B cell (primary cell): ENCODE measurements around the gene AZU1. TPM values are rescaled to one million over a fixed set of nuclear protein-coding genes. Genes with fewer than 3 reads are reported as not detected.
A peak's percentile ranks its signal among the peaks of the same experiment; 100 is the strongest.

Source experiments
- ATAC-seq: fragments of 200-7000 bp; cut with Tn5 transposase; one replicate; pipeline ENCODE4 v1.10.0; 2021; ENCODE audit warnings: low read depth, mild to moderate bottlenecking, moderate number of reproducible peaks, moderate library complexity
- CTCF ChIA-PET: fragments of 350-600 bp; sonication (Branson Sonifier 250); formaldehyde crosslinking; loops from one replicate; lab custom pipeline; 2021; ENCODE audit warnings: antibody characterized with exemption, inconsistent platforms; lab: Charles Lee
- POLR2A ChIA-PET: fragments of 350-600 bp; sonication (Branson Sonifier 250); formaldehyde crosslinking; loops from one replicate; lab custom pipeline; 2021; ENCODE audit warnings: antibody characterized with exemption; lab: Charles Lee
- DNase-seq: peaks from one replicate; pipeline ENCODE4 v3.0.0; 2013
- H2AFZ ChIP-seq: 2 replicates; pipeline ENCODE4 v1.6.1; 2012; ENCODE audit warnings: mild to moderate bottlenecking, low read depth, low read length; ENCODE audit not compliant: insufficient read depth, poor library complexity, severe bottlenecking
- H3K27ac ChIP-seq, 2 donors: 1 replicate in 1 of 2; 2 replicates in 1 of 2; pipeline ENCODE4 v1.5.1; 2012 to 2013; ENCODE audit warnings: low read length in 2 of 2, mild to moderate bottlenecking in 2 of 2, moderate library complexity in 1 of 2
- H3K27me3 ChIP-seq, 4 experiments: fragments of 200-600 bp in 1 of 4; sonication (generic) in 1 of 4; replicated peaks in 1 of 4; 1 replicate in 2 of 4; 2 replicates in 2 of 4; pipeline versions ENCODE4 v1.6.1 to v1.7.0; 2013 to 2016; ENCODE audit warnings: low read length in 3 of 4, mild to moderate bottlenecking in 2 of 4, mixed read lengths in 1 of 4, moderate library complexity in 1 of 4; ENCODE audit not compliant: insufficient read depth in 4 of 4, control insufficient read depth in 3 of 4; ENCODE audit errors: control extremely low read depth in 1 of 4
- H3K36me3 ChIP-seq, 2 experiments: replicated peaks in 1 of 2; 1 replicate in 1 of 2; 2 replicates in 1 of 2; pipeline versions ENCODE4 v1.6.1 to v1.7.1; 2013; ENCODE audit warnings: low read length in 1 of 2; ENCODE audit not compliant: insufficient read depth in 2 of 2, control insufficient read depth in 1 of 2; ENCODE audit errors: control extremely low read depth in 1 of 2, extremely low read depth in 1 of 2
- H3K4me1 ChIP-seq, 2 donors: fragments of 200-600 bp in 1 of 2; sonication (generic) in 1 of 2; 1 replicate in 1 of 2; 2 replicates in 1 of 2; pipeline versions ENCODE4 v1.5.1 to v1.6.1; 2013 to 2017; ENCODE audit warnings: low read length in 2 of 2; ENCODE audit not compliant: control insufficient read depth in 2 of 2, insufficient read depth in 2 of 2
- H3K4me2 ChIP-seq: replicated peaks from 2 replicates; pipeline ENCODE3; 2012; ENCODE audit warnings: mild to moderate bottlenecking, low read depth, low read length; ENCODE audit not compliant: poor library complexity, severe bottlenecking
- H3K4me3 ChIP-seq, 5 experiments: fragments of 200-600 bp in 1 of 5; sonication (generic) in 1 of 5; 1 replicate in 3 of 5; 2 replicates in 2 of 5; pipeline versions ENCODE4 v1.5.1 to v1.7.0; 2011 to 2016; ENCODE audit warnings: low read length in 4 of 5, mild to moderate bottlenecking in 4 of 5, low read depth in 2 of 5, control low read depth in 1 of 5, moderate library complexity in 1 of 5; ENCODE audit not compliant: insufficient read depth in 1 of 5; ENCODE audit errors: control extremely low read depth in 1 of 5, extremely low read depth in 1 of 5
- H3K79me2 ChIP-seq: fragments of 200-600 bp; sonication (generic); one replicate; pipeline ENCODE4 v1.6.0; 2016; ENCODE audit warnings: low read length; ENCODE audit not compliant: control insufficient read depth, insufficient read depth
- H3K9ac ChIP-seq: fragments of 200-600 bp; sonication (generic); 2 replicates; pipeline ENCODE4 v1.6.1; 2017; ENCODE audit warnings: mild to moderate bottlenecking, low read length, moderate library complexity
- H3K9me3 ChIP-seq, 3 donors: one replicate each; pipeline versions ENCODE4 v1.6.1 to v1.7.1; 2013; ENCODE audit warnings: low read length in 2 of 3; ENCODE audit not compliant: control insufficient read depth in 2 of 3, insufficient read depth in 1 of 3; ENCODE audit errors: control extremely low read depth in 1 of 3
- H4K20me1 ChIP-seq: 2 replicates; pipeline ENCODE4 v1.6.0; 2012; ENCODE audit warnings: mild to moderate bottlenecking, low read length; ENCODE audit not compliant: insufficient read depth, control insufficient read depth, poor library complexity, severe bottlenecking
- H3K27ac Mint-ChIP-seq: one replicate; pipeline ENCODE4 v1.8.0; 2021; ENCODE audit warnings: mixed read lengths
- H3K27me3 Mint-ChIP-seq: one replicate; pipeline ENCODE4 v1.8.0; 2021; ENCODE audit warnings: mixed read lengths
- H3K4me1 Mint-ChIP-seq: one replicate; pipeline ENCODE4 v1.8.0; 2021; ENCODE audit warnings: mixed read lengths
- H3K4me3 Mint-ChIP-seq: one replicate; pipeline ENCODE4 v1.8.0; 2021; ENCODE audit warnings: mixed read lengths
- H3K9me3 Mint-ChIP-seq: one replicate; pipeline ENCODE4 v1.8.0; 2022; ENCODE audit warnings: mixed read lengths; ENCODE audit not compliant: insufficient read depth
- EZH2 ChIP-seq: IDR thresholded peaks from 2 replicates; pipeline ENCODE4 v1.6.1; 2012; ENCODE audit warnings: borderline replicate concordance, low read depth, mild to moderate bottlenecking, moderate library complexity, low read length; ENCODE audit not compliant: insufficient read depth, poor library complexity, severe bottlenecking
- WGBS: methylation state at CpG from one replicate; pipeline ENCODE4 v1.1.5; 2013; ENCODE audit warnings: missing lambda C conversion rate; ENCODE audit not compliant: insufficient coverage; 5-methylcytosine and 5-hydroxymethylcytosine counted together
- intact Hi-C: fragments of 100-400 bp; cut with micrococcal nuclease; formaldehyde crosslinking; loops from one replicate; pipeline ENCODE4 v1.10.0; 2022
- polyA plus RNA-seq: library from polyadenylated mRNA; depleted of rRNA; stranded (reverse); fragments of >200 nt; gene quantifications from 2 replicates; pipeline ENCODE4 v1.2.3, GENCODE V29; 2012
- total RNA-seq, 2 donors: library from RNA; stranded (reverse); fragments of 120-200 nt in 1 of 2; gene quantifications; 1 replicate in 1 of 2; 2 replicates in 1 of 2; pipeline versions ENCODE4 v1.2.3 to v1.2.4, GENCODE V29; 2013 to 2022
- TF ChIP-seq, protein P1 (sequence below): fragments of 200-600 bp; IDR thresholded peaks from one replicate; pipeline ENCODE4 v1.8.0; 2022; ENCODE audit warnings: antibody characterized with exemption, mild to moderate bottlenecking

Gene AZU1
- total and polyA plus RNA-seq, 2 donors (not counting 1 experiment from before 2014, with no cell fraction given) = 0.13 to 0.44 TPM

DNA sequence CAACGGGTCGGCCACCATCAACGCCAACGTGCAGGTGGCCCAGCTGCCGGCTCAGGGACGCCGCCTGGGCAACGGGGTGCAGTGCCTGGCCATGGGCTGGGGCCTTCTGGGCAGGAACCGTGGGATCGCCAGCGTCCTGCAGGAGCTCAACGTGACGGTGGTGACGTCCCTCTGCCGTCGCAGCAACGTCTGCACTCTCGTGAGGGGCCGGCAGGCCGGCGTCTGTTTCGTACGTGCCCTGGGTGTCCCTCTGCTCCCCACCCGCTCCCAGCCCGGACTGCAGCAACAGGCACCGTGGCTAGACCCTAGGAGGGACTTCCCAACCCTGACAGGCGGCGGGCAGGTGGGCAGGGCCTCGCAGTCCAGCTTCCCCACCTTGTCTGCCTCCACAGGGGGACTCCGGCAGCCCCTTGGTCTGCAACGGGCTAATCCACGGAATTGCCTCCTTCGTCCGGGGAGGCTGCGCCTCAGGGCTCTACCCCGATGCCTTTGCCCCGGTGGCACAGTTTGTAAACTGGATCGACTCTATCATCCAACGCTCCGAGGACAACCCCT, 28.0 kb downstream of the AZU1 start:
- H3K27me3 Mint-ChIP-seq = peaks cover 3% of the 10 kb centered on the region
- Histone ChIP-seq H3K36me3 (no peaks in the 10 kb centered on the region), H3K4me2 (no peak overlapping the region), H4K20me1 (no peaks in the 10 kb centered on the region), H3K9me3 (peaks cover 0 to 29% (median 0%) of the 10 kb centered on the region in 3 donors), H3K4me3 (no peak overlapping the region), H2AFZ (no peak overlapping the region), H3K27me3 (peaks cover 0 to 38% (median 12%) of the 10 kb centered on the region in 4 experiments), H3K4me1 (peaks cover 6 to 16% of the 10 kb centered on the region in 2 donors), H3K9ac (no peak overlapping the region), H3K79me2 (no peaks in the 10 kb centered on the region), H3K27ac (no peak overlapping the region)
- no peaks in the 10 kb centered on the region for H3K9me3 Mint-ChIP-seq
- no peak overlapping the region for H3K27ac Mint-ChIP-seq
- intact Hi-C loops = loop anchor here (2.0 kb wide), 1 partner anchor 85 kb away; no protein-coding TSS in a partner anchor
- no peak overlapping the region for H3K4me3 Mint-ChIP-seq
- H3K4me1 Mint-ChIP-seq = peaks cover 2% of the 10 kb centered on the region
- ChIA-PET CTCF (interaction anchor here (1.1 to 7.5 kb wide), 6 partner anchors 23 to 129 kb away, joined by 3 to 72 read pairs (median 10); partner anchors contain the start of genes MED16, RNU6-9 and WDR18), POLR2A (interaction anchor here (0.7 kb wide), 1 partner anchor 68 kb away, joined by 3 read pairs; no protein-coding TSS in a partner anchor)
- 81% methylated on average over 38 of the region's 40 CpGs for WGBS
- DNase-seq (no peak), ATAC-seq (no peak)
- TF ChIP-seq, protein P1, sequence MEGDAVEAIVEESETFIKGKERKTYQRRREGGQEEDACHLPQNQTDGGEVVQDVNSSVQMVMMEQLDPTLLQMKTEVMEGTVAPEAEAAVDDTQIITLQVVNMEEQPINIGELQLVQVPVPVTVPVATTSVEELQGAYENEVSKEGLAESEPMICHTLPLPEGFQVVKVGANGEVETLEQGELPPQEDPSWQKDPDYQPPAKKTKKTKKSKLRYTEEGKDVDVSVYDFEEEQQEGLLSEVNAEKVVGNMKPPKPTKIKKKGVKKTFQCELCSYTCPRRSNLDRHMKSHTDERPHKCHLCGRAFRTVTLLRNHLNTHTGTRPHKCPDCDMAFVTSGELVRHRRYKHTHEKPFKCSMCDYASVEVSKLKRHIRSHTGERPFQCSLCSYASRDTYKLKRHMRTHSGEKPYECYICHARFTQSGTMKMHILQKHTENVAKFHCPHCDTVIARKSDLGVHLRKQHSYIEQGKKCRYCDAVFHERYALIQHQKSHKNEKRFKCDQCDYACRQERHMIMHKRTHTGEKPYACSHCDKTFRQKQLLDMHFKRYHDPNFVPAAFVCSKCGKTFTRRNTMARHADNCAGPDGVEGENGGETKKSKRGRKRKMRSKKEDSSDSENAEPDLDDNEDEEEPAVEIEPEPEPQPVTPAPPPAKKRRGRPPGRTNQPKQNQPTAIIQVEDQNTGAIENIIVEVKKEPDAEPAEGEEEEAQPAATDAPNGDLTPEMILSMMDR = no peak
- no peak for TF ChIP-seq EZH2

DNA sequence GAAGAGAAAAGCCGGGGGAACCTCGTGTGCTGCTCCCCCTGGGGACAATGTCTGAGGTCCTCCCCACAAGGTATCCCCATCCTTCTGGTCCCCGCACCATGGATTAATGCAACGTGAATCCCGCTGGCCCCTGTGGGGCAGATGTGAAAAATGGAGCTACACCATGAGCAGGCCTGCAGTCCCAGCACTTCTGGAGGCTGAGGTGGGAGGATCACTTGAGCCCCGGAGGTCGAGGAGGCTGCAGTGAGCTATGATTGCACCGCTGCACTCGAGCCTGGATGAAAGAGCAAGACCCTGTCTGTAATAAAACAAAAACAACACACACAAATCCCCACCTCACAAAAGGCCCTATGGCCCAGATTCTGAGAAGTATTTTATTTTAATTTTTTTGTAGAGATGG, 30.6 kb downstream of the AZU1 start:
- H3K4me2 ChIP-seq = no peak overlapping the region
- H4K20me1 ChIP-seq = no peaks in the 10 kb centered on the region
- Mint-ChIP-seq H3K9me3 (no peaks in the 10 kb centered on the region), H3K4me1 (peaks cover 12% of the 10 kb centered on the region), H3K27ac (no peak overlapping the region), H3K27me3 (peaks cover 7% of the 10 kb centered on the region), H3K4me3 (no peak overlapping the region)
- TF ChIP-seq EZH2 = no peak
- TF ChIP-seq, protein P1 = no peak
- no peak overlapping the region for H3K27ac ChIP-seq
- WGBS = 90% methylated on average over 2 of the region's 9 CpGs
- no peak for ATAC-seq
- ChIA-PET POLR2A (interaction anchor here (0.5 to 0.6 kb wide), 2 partner anchors 337 to 961 kb away, joined by 3 to 9 read pairs; no protein-coding TSS in a partner anchor), CTCF (interaction anchor here (0.7 to 7.5 kb wide), 7 partner anchors 11 to 126 kb away, joined by 3 to 72 read pairs (median 4); partner anchors contain the start of genes MED16, RNU6-9 and WDR18)
- H3K4me3 ChIP-seq = no peak overlapping the region
- H2AFZ ChIP-seq = no peak overlapping the region
- peaks cover 20 to 34% of the 10 kb centered on the region in 2 donors for H3K4me1 ChIP-seq
- H3K27me3 ChIP-seq = peaks cover 0 to 37% (median 8%) of the 10 kb centered on the region in 4 experiments
- peaks cover 0 to 38% (median 0%) of the 10 kb centered on the region in 3 donors for H3K9me3 ChIP-seq
- intact Hi-C loops = no loop called here
- peak; percentile 28 for DNase-seq
- no peak overlapping the region for H3K9ac ChIP-seq
- H3K79me2 ChIP-seq = no peaks in the 10 kb centered on the region
- no peaks in the 10 kb centered on the region for H3K36me3 ChIP-seq
